H1 (cell line): ENCODE data around the gene MTTP. TPM values are rescaled to one million over a fixed set of nuclear protein-coding genes. Genes with fewer than 3 reads are reported as not detected.
A peak's percentile ranks its signal among the peaks of the same experiment; 100 is the strongest.

Source experiments
- CTCF ChIA-PET: fragments of 300-600 bp; sonication (Branson Sonifier 250); formaldehyde crosslinking; loops from one replicate; lab custom pipeline; 2021; ENCODE audit not compliant: partially characterized antibody; lab: Charles Lee
- POLR2A ChIA-PET: fragments of 300-600 bp; sonication (Branson Sonifier 250); formaldehyde crosslinking; loops from one replicate; lab custom pipeline; 2021; ENCODE audit warnings: inconsistent platforms; ENCODE audit not compliant: partially characterized antibody; lab: Charles Lee
- DNase-seq, 2 experiments: peaks; one replicate each; pipeline versions ENCODE4 v3.0.0 to v3.0.0-alpha.2; 2010 to 2022; ENCODE audit warnings: low spot score in 2 of 2, low read depth in 1 of 2, mixed read lengths in 1 of 2
- FAIRE-seq: peaks from 2 replicates; lab custom pipeline; 2011; peaks lifted over from hg19 to GRCh38; lab: Jason Lieb, UNC
- H2AFZ ChIP-seq: 2 replicates; pipeline ENCODE4 v1.8.1; 2012; ENCODE audit warnings: low read length, inconsistent platforms
- H2AK5ac ChIP-seq: 2 replicates; pipeline ENCODE4 v1.6.1; 2013; ENCODE audit warnings: low read depth, low read length
- H2BK120ac ChIP-seq: replicated peaks from 2 replicates; pipeline ENCODE3; 2013; ENCODE audit warnings: low read depth, low read length, inconsistent platforms
- H2BK12ac ChIP-seq: 2 replicates; pipeline ENCODE4 v1.6.1; 2013; ENCODE audit warnings: low read depth, low read length
- H2BK15ac ChIP-seq: 2 replicates; pipeline ENCODE4 v1.6.1; 2013; ENCODE audit warnings: low read length
- H2BK20ac ChIP-seq: 2 replicates; pipeline ENCODE4 v1.6.1; 2013; ENCODE audit warnings: low read length
- H2BK5ac ChIP-seq: 2 replicates; pipeline ENCODE4 v1.6.1; 2013; ENCODE audit warnings: low read depth, low read length
- H3K14ac ChIP-seq: 2 replicates; pipeline ENCODE4 v1.6.1; 2013; ENCODE audit warnings: inconsistent platforms; ENCODE audit not compliant: insufficient read length
- H3K18ac ChIP-seq: 2 replicates; pipeline ENCODE4 v1.6.1; 2013; ENCODE audit warnings: low read length; ENCODE audit errors: extremely low read depth
- H3K23ac ChIP-seq: 2 replicates; pipeline ENCODE4 v1.6.1; 2013; ENCODE audit warnings: inconsistent platforms; ENCODE audit not compliant: insufficient read length
- H3K23me2 ChIP-seq: 2 replicates; pipeline ENCODE4 v1.6.1; 2013; ENCODE audit warnings: low read depth, low read length
- H3K27ac ChIP-seq: 2 replicates; pipeline ENCODE4 v1.6.1; 2011; ENCODE audit warnings: low read depth, low read length, inconsistent platforms
- H3K27me3 ChIP-seq, 4 experiments: replicated peaks in 1 of 4; 1 replicate in 1 of 4; 2 replicates in 3 of 4; pipeline versions ENCODE4 v1.6.1 to v1.8.1; 2011 to 2013; ENCODE audit warnings: low read length in 3 of 4, mild to moderate bottlenecking in 3 of 4, inconsistent platforms in 2 of 4, mixed read lengths in 2 of 4, moderate library complexity in 1 of 4; ENCODE audit not compliant: control insufficient read depth in 3 of 4, insufficient read depth in 3 of 4; ENCODE audit errors: extremely low read depth in 1 of 4
- H3K36me3 ChIP-seq, 4 experiments: 2 replicates each; pipeline versions ENCODE4 v1.6.1 to v1.8.1; 2011 to 2013; ENCODE audit warnings: mild to moderate bottlenecking in 4 of 4, low read length in 3 of 4, moderate library complexity in 2 of 4, control low read depth in 1 of 4, inconsistent platforms in 1 of 4; ENCODE audit not compliant: insufficient read depth in 4 of 4, control insufficient read depth in 2 of 4
- H3K4ac ChIP-seq: replicated peaks from 2 replicates; pipeline ENCODE3; 2013; ENCODE audit warnings: low read length, low read depth, mixed read lengths, inconsistent platforms; ENCODE audit not compliant: insufficient read length
- H3K4me1 ChIP-seq, 4 experiments: replicated peaks in 1 of 4; 1 replicate in 1 of 4; 2 replicates in 3 of 4; pipeline versions ENCODE4 v1.6.1 to v1.8.1; 2011 to 2013; ENCODE audit warnings: low read length in 3 of 4, inconsistent platforms in 2 of 4, mixed read lengths in 1 of 4; ENCODE audit not compliant: insufficient read depth in 4 of 4, control insufficient read depth in 3 of 4
- H3K4me2 ChIP-seq, 2 experiments: 2 replicates each; pipeline versions ENCODE4 v1.6.1 to v1.8.1; 2011 to 2013; ENCODE audit warnings: low read depth in 2 of 2, low read length in 2 of 2, control low read depth in 1 of 2, inconsistent platforms in 1 of 2, mild to moderate bottlenecking in 1 of 2; ENCODE audit not compliant: insufficient read depth in 1 of 2
- H3K4me3 ChIP-seq, 4 experiments: fragments of 200-600, 300-600 bp in 1 of 4; sonication (generic), shearing (Covaris generic), sonication (Bioruptor Twin) in 1 of 4; 2 replicates each; pipeline versions ENCODE4 v1.5.1 to v1.8.1; 2011 to 2016; ENCODE audit warnings: low read length in 4 of 4, low read depth in 3 of 4, control low read depth in 2 of 4, inconsistent platforms in 2 of 4, mild to moderate bottlenecking in 2 of 4, mixed read lengths in 1 of 4, moderate library complexity in 1 of 4; ENCODE audit not compliant: insufficient read depth in 2 of 4; ENCODE audit errors: extremely low read depth in 1 of 4
- H3K56ac ChIP-seq: replicated peaks from 2 replicates; pipeline ENCODE3; 2013; ENCODE audit warnings: low read depth, mild to moderate bottlenecking, mixed read lengths, low read length, inconsistent platforms; ENCODE audit not compliant: insufficient read length
- H3K79me1 ChIP-seq: 2 replicates; pipeline ENCODE4 v1.6.1; 2013; ENCODE audit warnings: low read depth, low read length, control low read depth
- H3K79me2 ChIP-seq, 2 experiments: 2 replicates each; pipeline versions ENCODE4 v1.6.1 to v1.8.1; 2012 to 2013; ENCODE audit warnings: low read length in 2 of 2, mild to moderate bottlenecking in 2 of 2, inconsistent platforms in 1 of 2; ENCODE audit not compliant: insufficient read depth in 2 of 2, control insufficient read depth in 1 of 2
- H3K9ac ChIP-seq, 4 experiments: replicated peaks in 1 of 4; 1 replicate in 1 of 4; 2 replicates in 3 of 4; pipeline versions ENCODE4 v1.6.1 to v1.8.1; 2011 to 2013; ENCODE audit warnings: low read depth in 3 of 4, low read length in 3 of 4, control low read depth in 2 of 4, mild to moderate bottlenecking in 2 of 4, moderate library complexity in 2 of 4, inconsistent platforms in 1 of 4; ENCODE audit errors: extremely low read depth in 1 of 4
- H3K9me3 ChIP-seq, 2 experiments: 2 replicates each; pipeline versions ENCODE4 v1.6.1 to v1.8.1; 2012 to 2013; ENCODE audit warnings: mild to moderate bottlenecking in 2 of 2, moderate library complexity in 2 of 2, control low read depth in 1 of 2, inconsistent platforms in 1 of 2, low read depth in 1 of 2, low read length in 1 of 2, mixed read lengths in 1 of 2; ENCODE audit not compliant: insufficient read depth in 2 of 2
- H4K20me1 ChIP-seq, 2 experiments: replicated peaks in 1 of 2; 2 replicates each; pipeline versions ENCODE3 to v1.8.1; 2011 to 2013; ENCODE audit warnings: inconsistent platforms in 2 of 2, low read length in 2 of 2, mild to moderate bottlenecking in 1 of 2; ENCODE audit not compliant: insufficient read depth in 2 of 2, control insufficient read depth in 1 of 2
- H4K5ac ChIP-seq: 2 replicates; pipeline ENCODE4 v1.6.1; 2013; ENCODE audit warnings: low read length, low read depth, mixed read lengths, inconsistent platforms; ENCODE audit not compliant: insufficient read length
- H4K8ac ChIP-seq: 2 replicates; pipeline ENCODE4 v1.8.0; 2013; ENCODE audit warnings: mild to moderate bottlenecking, moderate library complexity, low read length, inconsistent platforms; ENCODE audit not compliant: insufficient read depth; ENCODE audit errors: extremely low read depth
- H4K91ac ChIP-seq: replicated peaks from 2 replicates; pipeline ENCODE3; 2013; ENCODE audit warnings: low read length, mixed read lengths, inconsistent platforms; ENCODE audit not compliant: insufficient read length
- BCL11A ChIP-seq, 2 experiments: IDR thresholded peaks; one replicate each; pipeline ENCODE4 v1.6.1; 2011; ENCODE audit warnings: low read depth in 2 of 2, low read length in 2 of 2, mild to moderate bottlenecking in 2 of 2
- CBX8 ChIP-seq: fragments of 300-800, 300-1000 bp; sonication (generic); IDR thresholded peaks from 2 replicates; pipeline ENCODE4 v1.7.1; 2016; ENCODE audit warnings: low read depth, low read length, borderline replicate concordance
- HDAC6 ChIP-seq: IDR thresholded peaks from one replicate; pipeline ENCODE4 v1.7.1; 2012; ENCODE audit warnings: low read depth, mild to moderate bottlenecking, inconsistent platforms, low read length, moderate library complexity
- JUN ChIP-seq: IDR thresholded peaks from 2 replicates; pipeline ENCODE4 v1.6.1; 2011; ENCODE audit warnings: low read depth, mild to moderate bottlenecking, improper control_type of control experiment, low read length
- RAD21 ChIP-seq, 2 experiments: IDR thresholded peaks in 1 of 2; conservative IDR thresholded peaks in 1 of 2; 2 replicates each; pipeline ENCODE4 v1.6.1; 2011; ENCODE audit warnings: low read depth in 2 of 2, low read length in 2 of 2, improper control_type of control experiment in 1 of 2, inconsistent platforms in 1 of 2, mild to moderate bottlenecking in 1 of 2, moderate library complexity in 1 of 2
- SIX5 ChIP-seq: IDR thresholded peaks from 2 replicates; pipeline ENCODE4 v1.6.1; 2011; ENCODE audit warnings: mild to moderate bottlenecking, low read depth, low read length
- WGBS, 2 experiments: shearing (Covaris generic) in 1 of 2; methylation state at CpG; one replicate each; pipeline versions ENCODE4 v1.1.6 to v1.1.7; 2013 to 2015; ENCODE audit warnings: low lambda C conversion rate in 2 of 2, mixed read lengths in 2 of 2, inconsistent platforms in 1 of 2, low coverage in 1 of 2, missing lambda C conversion rate in 1 of 2; ENCODE audit not compliant: insufficient replicate concordance in 2 of 2, insufficient coverage in 1 of 2, insufficient read length in 1 of 2; ENCODE audit errors: extremely low coverage in 1 of 2, missing lambda C conversion rate in 1 of 2; 5-methylcytosine and 5-hydroxymethylcytosine counted together
- polyA plus RNA-seq, 7 experiments: library from polyadenylated mRNA; depleted of rRNA in 3 of 7; stranded (reverse) in 5 of 7; unstranded in 2 of 7; fragments of >200 nt in 5 of 7; fragments of 200-250 nt in 2 of 7; gene quantifications; 1 replicate in 5 of 7; 2 replicates in 1 of 7; 4 replicates in 1 of 7; pipeline versions ENCODE4 v1.2.1 to v1.2.3, GENCODE V29; 2011 to 2013; ENCODE audit warnings: missing spikeins in 2 of 7, mixed read lengths in 2 of 7
- total RNA-seq: library from RNA; stranded (reverse); fragmentation: NEBNext Ultra II Directional; extraction: Animal tissue kit (Norgen Biotek cat#: 25700); gene quantifications from 2 replicates; pipeline ENCODE4 v1.2.1, GENCODE V29; 2021
- TF ChIP-seq, protein P1 (sequence below): IDR thresholded peaks from 2 replicates; pipeline ENCODE4 v1.6.1; 2011; ENCODE audit warnings: low read depth, mild to moderate bottlenecking, low read length; ENCODE audit not compliant: insufficient read depth
- TF ChIP-seq, protein P2 (sequence below): IDR thresholded peaks from 2 replicates; pipeline ENCODE4 v1.6.1; 2012; ENCODE audit warnings: inconsistent platforms
- TF ChIP-seq, protein P3 (sequence below), 3 experiments: IDR thresholded peaks; 1 replicate in 2 of 3; 2 replicates in 1 of 3; pipeline versions ENCODE4 v1.5.1 to v1.6.1; 2011; ENCODE audit warnings: low read length in 3 of 3, mild to moderate bottlenecking in 3 of 3, inconsistent platforms in 2 of 3, low read depth in 1 of 3, moderate library complexity in 1 of 3; ENCODE audit not compliant: insufficient read depth in 1 of 3; ENCODE audit errors: control extremely low read depth in 1 of 3

The MTTP gene
- total and polyA plus RNA-seq, 2 of the 8 experiments (the other 6 are each of a cell fraction or from before 2014, with no cell fraction given), result 0.12 to 0.26 TPM

DNA sequence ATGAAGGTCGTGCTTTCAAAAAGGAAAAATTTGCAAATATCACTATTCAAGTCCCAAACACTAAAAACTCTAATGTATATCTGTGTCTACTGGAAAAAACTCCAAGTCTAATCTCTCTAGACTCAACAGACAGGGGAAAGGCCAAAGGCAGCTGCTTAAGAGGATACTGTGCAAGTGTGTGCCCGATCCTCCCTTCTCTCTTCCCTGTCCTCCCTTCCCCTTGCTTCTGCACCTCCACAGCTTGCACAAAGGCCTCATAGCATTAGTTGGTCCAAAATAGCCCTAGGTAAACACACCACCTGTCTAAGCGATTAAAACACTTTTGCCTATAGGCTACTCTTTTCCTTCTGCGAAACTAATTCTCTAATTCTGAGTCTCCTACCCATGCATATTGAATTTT, 72.4 kb downstream of the MTTP start:
- no peaks in the 10 kb centered on the region for H3K79me1 ChIP-seq
- no peak overlapping the region for H2AFZ ChIP-seq
- H3K9me3 ChIP-seq, result no peaks in the 10 kb centered on the region
- DNase-seq (no peak), FAIRE-seq (no peak)
- POLR2A ChIA-PET, result interaction anchor here (1.0 kb wide), 1 partner anchor 83 kb away, joined by 3 read pairs; the partner anchor contains the start of gene TRMT10A
- CTCF ChIA-PET, result interaction anchor here (1.4 to 1.6 kb wide), 2 partner anchors 10 to 161 kb away, joined by 4 to 5 read pairs; no protein-coding TSS in a partner anchor
- H3K23me2 ChIP-seq, result no peaks in the 10 kb centered on the region
- H3K9ac ChIP-seq, result no peak overlapping the region
- no peak overlapping the region for H3K4ac ChIP-seq
- H3K14ac ChIP-seq, result no peak overlapping the region
- peaks cover 0 to 10% (median 6%) of the 10 kb centered on the region in 4 experiments; a peak in 3 of 7 replicates for H3K4me1 ChIP-seq
- no peaks in the 10 kb centered on the region for H3K79me2 ChIP-seq
- H3K23ac ChIP-seq, result no peak overlapping the region
- no peak overlapping the region for H2BK5ac ChIP-seq
- no peak overlapping the region for H4K5ac ChIP-seq
- no peak overlapping the region for H2BK15ac ChIP-seq
- no peaks in the 10 kb centered on the region for H4K20me1 ChIP-seq
- H3K4me2 ChIP-seq, result no peak overlapping the region
- H2AK5ac ChIP-seq, result 0 out of 2 replicates have a peak overlapping the region, but pooled peaks have one; percentile 83
- no peak overlapping the region for H3K4me3 ChIP-seq
- no peaks in the 10 kb centered on the region for H3K36me3 ChIP-seq
- H3K27me3 ChIP-seq, result peaks cover 4 to 24% (median 6%) of the 10 kb centered on the region in 4 experiments; a peak in 5 of 7 replicates
- no peak overlapping the region for H2BK20ac ChIP-seq
- no peak overlapping the region for H3K27ac ChIP-seq
- H2BK120ac ChIP-seq, result peak overlapping the region; percentile 62
- no peak overlapping the region for H2BK12ac ChIP-seq
- H3K18ac ChIP-seq, result no peak overlapping the region
- no peak overlapping the region for H3K56ac ChIP-seq
- H4K91ac ChIP-seq, result no peak overlapping the region
- WGBS, 2 experiments, result 85% methylated on average over 4 of the region's 4 CpGs; no CpG with 5 or more reads in 1 of the 2 experiments
- H4K8ac ChIP-seq, result no peak overlapping the region
- TF ChIP-seq CBX8, result no peak
- no peak for TF ChIP-seq HDAC6
- TF ChIP-seq, protein P1, sequence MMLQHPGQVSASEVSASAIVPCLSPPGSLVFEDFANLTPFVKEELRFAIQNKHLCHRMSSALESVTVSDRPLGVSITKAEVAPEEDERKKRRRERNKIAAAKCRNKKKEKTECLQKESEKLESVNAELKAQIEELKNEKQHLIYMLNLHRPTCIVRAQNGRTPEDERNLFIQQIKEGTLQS, result no peak
- TF ChIP-seq, protein P2, sequence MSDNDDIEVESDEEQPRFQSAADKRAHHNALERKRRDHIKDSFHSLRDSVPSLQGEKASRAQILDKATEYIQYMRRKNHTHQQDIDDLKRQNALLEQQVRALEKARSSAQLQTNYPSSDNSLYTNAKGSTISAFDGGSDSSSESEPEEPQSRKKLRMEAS, result no peak
- TF ChIP-seq SIX5, result no peak
- TF ChIP-seq JUN, result no peak
- TF ChIP-seq, protein P3, sequence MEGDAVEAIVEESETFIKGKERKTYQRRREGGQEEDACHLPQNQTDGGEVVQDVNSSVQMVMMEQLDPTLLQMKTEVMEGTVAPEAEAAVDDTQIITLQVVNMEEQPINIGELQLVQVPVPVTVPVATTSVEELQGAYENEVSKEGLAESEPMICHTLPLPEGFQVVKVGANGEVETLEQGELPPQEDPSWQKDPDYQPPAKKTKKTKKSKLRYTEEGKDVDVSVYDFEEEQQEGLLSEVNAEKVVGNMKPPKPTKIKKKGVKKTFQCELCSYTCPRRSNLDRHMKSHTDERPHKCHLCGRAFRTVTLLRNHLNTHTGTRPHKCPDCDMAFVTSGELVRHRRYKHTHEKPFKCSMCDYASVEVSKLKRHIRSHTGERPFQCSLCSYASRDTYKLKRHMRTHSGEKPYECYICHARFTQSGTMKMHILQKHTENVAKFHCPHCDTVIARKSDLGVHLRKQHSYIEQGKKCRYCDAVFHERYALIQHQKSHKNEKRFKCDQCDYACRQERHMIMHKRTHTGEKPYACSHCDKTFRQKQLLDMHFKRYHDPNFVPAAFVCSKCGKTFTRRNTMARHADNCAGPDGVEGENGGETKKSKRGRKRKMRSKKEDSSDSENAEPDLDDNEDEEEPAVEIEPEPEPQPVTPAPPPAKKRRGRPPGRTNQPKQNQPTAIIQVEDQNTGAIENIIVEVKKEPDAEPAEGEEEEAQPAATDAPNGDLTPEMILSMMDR (IDR thresholded peaks at IDR 0.05; ENCODE audit: control extremely low read depth in 1 of 3, insufficient read depth in 1 of 3, low read depth in 1 of 3, low read length in 3 of 3), result no peak
- TF ChIP-seq RAD21 (IDR thresholded peaks at IDR 0.05 in 1 of 2, conservative IDR thresholded peaks at IDR 0.05 in 1 of 2; ENCODE audit: low read depth in 2 of 2, low read length in 2 of 2), result no peak
- no peak for TF ChIP-seq BCL11A (IDR thresholded peaks at IDR 0.05; ENCODE audit: low read depth in 2 of 2, low read length in 2 of 2)
